Measurements from ENCODE around the gene DAPK2. TPM values are rescaled to one million over a fixed set of nuclear protein-coding genes. Genes with fewer than 3 reads are reported as not detected.

DAPK2 gene
- total RNA-seq, 4 donors from 2014 or later = 12.0 to 49.8 (median 25.6) TPM

DNA sequence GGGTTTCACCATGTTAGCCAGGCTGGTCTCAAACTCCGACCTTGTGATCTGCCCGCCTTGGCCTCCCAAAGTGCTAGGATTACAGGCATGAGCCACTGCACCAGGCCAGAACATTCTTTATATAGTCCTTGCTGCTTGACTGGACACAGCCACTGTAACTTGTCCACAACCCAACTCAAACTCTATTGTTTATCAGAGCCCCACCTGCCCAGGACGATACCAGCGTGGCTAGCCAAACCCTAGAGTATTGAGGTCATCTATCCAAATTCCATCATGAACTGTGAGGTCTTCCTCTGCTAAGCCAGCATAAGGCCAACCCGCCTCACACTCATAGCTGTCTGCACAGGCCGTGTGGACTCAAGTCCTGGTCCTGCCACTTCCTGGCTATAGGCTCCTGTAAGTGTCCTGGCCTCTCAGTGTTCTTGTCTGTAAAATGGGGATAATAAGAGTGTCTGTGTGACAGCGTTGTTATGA, 63.9 kb downstream of the DAPK2 start:
- ATAC-seq (ENCODE audit: low FRiP score) = no peak
- TF ChIP-seq CTCF (IDR thresholded peaks at IDR 0.05) = no peak
- DNase-seq (ENCODE audit: low spot score) = no peak

DNA sequence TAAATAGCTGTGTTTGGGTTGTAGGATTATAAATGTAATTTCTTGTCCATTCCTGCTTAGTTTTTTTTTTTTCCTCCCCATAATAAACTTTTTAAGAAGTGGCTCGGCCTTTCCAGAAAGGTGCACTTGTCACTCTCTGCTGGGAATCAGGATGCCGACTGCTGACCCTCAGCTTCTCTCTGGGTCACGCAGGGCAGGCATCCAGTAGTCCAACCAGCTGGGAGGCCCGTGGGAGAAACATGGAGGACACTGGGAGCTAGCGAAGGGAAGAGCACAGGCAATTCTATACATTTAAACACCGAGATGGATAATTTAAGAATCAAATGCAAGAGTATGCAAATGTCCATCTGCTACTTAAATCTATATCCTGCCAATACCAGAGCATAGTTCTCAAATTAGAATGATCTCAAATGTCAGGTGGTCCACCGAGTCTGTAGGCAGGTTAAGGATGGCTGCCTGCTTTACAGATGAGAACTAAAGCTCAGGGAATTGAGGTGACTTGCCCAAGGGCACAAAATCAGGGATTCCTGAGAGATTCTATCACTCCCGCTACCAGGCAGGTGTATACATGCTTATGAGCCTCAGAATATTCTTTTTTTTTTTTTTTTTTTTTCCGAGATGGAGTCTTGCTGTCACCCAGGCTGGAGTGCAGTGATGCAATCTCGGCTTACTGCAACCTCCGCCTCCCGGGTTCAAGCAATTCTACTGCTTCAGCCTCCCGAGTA, 64.5 kb downstream of the DAPK2 start:
- DNase-seq (ENCODE audit: low spot score) (no peak), ATAC-seq (ENCODE audit: low FRiP score) (no peak)
- TF ChIP-seq CTCF (IDR thresholded peaks at IDR 0.05) = no peak

GRCh38 chr15:63979262-63979793, 67.0 kb downstream of the DAPK2 start:
- no peak for TF ChIP-seq CTCF (IDR thresholded peaks at IDR 0.05)
- ATAC-seq (ENCODE audit: low FRiP score) = no peak
- DNase-seq (ENCODE audit: low spot score) = no peak

- DNase-seq (ENCODE audit: low spot score) (no peak), ATAC-seq (ENCODE audit: low FRiP score) (no peak)
- TF ChIP-seq CTCF (IDR thresholded peaks at IDR 0.05) = no peak
Observed at GRCh38 chr15:63978511-63979261, 67.6 kb downstream of the DAPK2 start.

GRCh38 chr15:63977119-63977518, 69.2 kb downstream of the DAPK2 start:
- no peak for DNase-seq (ENCODE audit: low spot score)
- no peak for TF ChIP-seq CTCF (IDR thresholded peaks at IDR 0.05)
- no peak for ATAC-seq (ENCODE audit: low FRiP score)

GRCh38 chr15:63974021-63974420, 72.3 kb downstream of the DAPK2 start:
- TF ChIP-seq CTCF (IDR thresholded peaks at IDR 0.05) = no peak
- DNase-seq (ENCODE audit: low spot score) (no peak), ATAC-seq (ENCODE audit: low FRiP score) (no peak)
